WERI-Rb-1 (cell line): ENCODE data around the gene CINP.

Source experiments
- DNase-seq: peaks from one replicate; pipeline ENCODE4 v3.0.0-alpha.2; 2020
- H3K27ac ChIP-seq: fragments of 250-450 bp; sonication (Bioruptor Pico); 2 replicates; pipeline ENCODE4 v1.5.1; 2020; ENCODE audit warnings: mild to moderate bottlenecking, moderate library complexity
- H3K27me3 ChIP-seq: fragments of 250-450 bp; sonication (Bioruptor Pico); 2 replicates; pipeline ENCODE4 v1.5.1; 2021; ENCODE audit warnings: mild to moderate bottlenecking, low read depth, moderate library complexity; ENCODE audit not compliant: insufficient read depth, severe bottlenecking
- H3K36me3 ChIP-seq: fragments of 250-450 bp; sonication (Bioruptor Pico); 2 replicates; pipeline ENCODE4 v1.5.1; 2020; ENCODE audit warnings: mild to moderate bottlenecking, moderate library complexity
- H3K4me3 ChIP-seq: 2 replicates; pipeline ENCODE4 v1.5.1; 2011; ENCODE audit warnings: low read depth, mild to moderate bottlenecking, control low read depth, low read length
- H3K9me3 ChIP-seq: fragments of 250-450 bp; sonication (Bioruptor Pico); 2 replicates; pipeline ENCODE4 v1.5.1; 2021; ENCODE audit warnings: mild to moderate bottlenecking, moderate library complexity; ENCODE audit not compliant: severe bottlenecking
- CTCF ChIP-seq: IDR thresholded peaks from 2 replicates; pipeline ENCODE4 v1.5.1; 2011; ENCODE audit warnings: low read depth, mild to moderate bottlenecking, control low read depth, inconsistent platforms, low read length

CINP gene

DNA sequence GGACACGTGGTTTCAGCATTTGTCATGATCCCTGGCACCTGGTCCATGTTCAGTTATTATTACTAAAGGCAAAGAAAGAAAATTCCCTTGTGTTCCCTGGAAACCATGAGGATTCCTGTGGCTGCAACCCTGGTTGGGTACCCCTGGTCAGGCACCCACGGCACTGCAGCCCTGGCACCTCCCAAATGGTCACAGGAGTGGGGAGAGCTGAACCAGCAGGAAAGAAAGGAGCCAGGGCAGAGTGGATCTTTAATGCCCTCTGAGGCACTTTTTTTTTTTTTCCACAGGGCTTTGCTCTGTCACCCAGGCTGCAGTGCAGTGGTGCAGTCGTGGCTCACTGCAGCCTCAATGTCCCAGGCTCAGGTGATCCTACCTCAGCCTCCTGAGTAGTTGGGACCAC is 17.5 kb downstream of the CINP start:
- H3K27ac ChIP-seq: no peak overlapping the region
- no peak for TF ChIP-seq CTCF
- no peak overlapping the region for H3K4me3 ChIP-seq
- H3K27me3 ChIP-seq: no peaks in the 10 kb centered on the region
- no peak for DNase-seq
- H3K9me3 ChIP-seq: no peaks in the 10 kb centered on the region
- H3K36me3 ChIP-seq: peaks cover 44% of the 10 kb centered on the region

- no peak overlapping the region for H3K27ac ChIP-seq
- peaks cover 44% of the 10 kb centered on the region for H3K36me3 ChIP-seq
- H3K27me3 ChIP-seq: no peaks in the 10 kb centered on the region
- DNase-seq: no peak
- TF ChIP-seq CTCF: no peak
- no peaks in the 10 kb centered on the region for H3K9me3 ChIP-seq
- H3K4me3 ChIP-seq: no peak overlapping the region
Measured at GRCh38 chr14:102344485-102344884, 18.2 kb downstream of the CINP start.

GRCh38 chr14:102344084-102344483 is 18.6 kb downstream of the CINP start:
- no peak overlapping the region for H3K27ac ChIP-seq
- H3K36me3 ChIP-seq: peaks cover 48% of the 10 kb centered on the region
- DNase-seq: no peak
- H3K9me3 ChIP-seq: no peaks in the 10 kb centered on the region
- H3K27me3 ChIP-seq: no peaks in the 10 kb centered on the region
- H3K4me3 ChIP-seq: no peak overlapping the region
- no peak for TF ChIP-seq CTCF

DNA sequence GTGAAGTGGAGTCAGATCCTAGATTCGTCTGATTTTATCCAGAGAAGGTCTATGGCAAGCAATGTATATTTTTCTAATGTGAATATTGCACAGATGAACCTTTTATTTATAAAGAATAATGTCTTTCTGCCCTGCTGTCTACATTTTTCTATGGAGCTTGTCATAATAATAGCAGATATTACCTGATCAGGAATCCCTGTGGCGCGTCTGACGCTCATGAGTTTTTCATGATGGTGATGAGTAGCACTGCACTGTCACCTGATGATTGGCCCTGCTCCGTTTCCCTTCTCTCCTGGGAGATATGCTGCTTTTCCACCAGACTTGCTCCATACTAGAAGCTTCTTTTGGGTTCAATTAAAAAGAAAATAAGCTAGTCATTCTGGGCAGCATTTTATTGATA is 20.5 kb downstream of the CINP start:
- Histone ChIP-seq H3K4me3 (no peak overlapping the region), H3K27ac (no peak overlapping the region), H3K27me3 (no peaks in the 10 kb centered on the region), H3K9me3 (no peaks in the 10 kb centered on the region), H3K36me3 (peaks cover 45% of the 10 kb centered on the region)
- no peak for DNase-seq
- no peak for TF ChIP-seq CTCF

DNA sequence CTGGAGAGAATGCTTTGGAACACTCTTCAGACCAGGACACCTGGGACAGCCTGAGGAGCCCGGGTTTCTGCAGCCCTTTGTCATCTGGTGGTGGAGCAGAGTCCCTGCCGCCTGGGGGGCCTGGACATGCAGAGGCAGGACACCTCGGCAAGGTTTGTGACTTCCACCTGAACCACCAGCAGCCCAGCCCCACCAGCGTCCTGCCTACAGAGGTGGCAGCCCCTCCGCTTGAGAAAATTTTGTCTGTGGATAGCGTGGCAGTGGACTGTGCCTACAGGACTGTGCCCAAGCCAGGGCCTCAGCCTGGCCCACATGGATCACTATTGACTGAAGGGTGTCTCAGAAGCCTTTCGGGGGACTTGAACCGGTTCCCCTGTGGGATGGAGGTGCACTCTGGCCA is 21.1 kb downstream of the CINP start:
- no peak overlapping the region for H3K4me3 ChIP-seq
- no peak for DNase-seq
- no peaks in the 10 kb centered on the region for H3K27me3 ChIP-seq
- no peak for TF ChIP-seq CTCF
- no peak overlapping the region for H3K27ac ChIP-seq
- no peaks in the 10 kb centered on the region for H3K9me3 ChIP-seq
- peaks cover 45% of the 10 kb centered on the region for H3K36me3 ChIP-seq

DNA sequence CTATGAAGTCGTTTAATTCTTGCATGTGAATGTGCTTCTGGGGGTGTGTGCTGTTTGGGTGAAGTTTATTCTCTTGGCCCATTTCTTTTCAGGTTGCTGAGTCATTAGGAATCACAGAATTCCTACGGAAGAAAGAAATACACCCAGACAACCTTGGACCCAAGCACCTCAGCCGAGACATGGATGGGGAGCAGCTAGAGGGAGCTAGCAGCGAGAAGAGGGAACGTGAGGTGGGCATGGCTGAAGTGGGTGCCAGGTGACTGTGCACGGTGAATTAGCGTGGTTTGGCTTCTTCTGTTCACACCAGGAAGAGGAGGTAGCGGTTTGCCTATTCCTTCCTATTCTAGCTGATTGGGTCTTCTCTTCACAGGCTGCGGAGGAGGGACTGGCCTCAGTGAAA is 24.0 kb downstream of the CINP start:
- Histone ChIP-seq H3K9me3 (no peaks in the 10 kb centered on the region), H3K36me3 (peaks cover 55% of the 10 kb centered on the region), H3K4me3 (no peak overlapping the region), H3K27me3 (no peaks in the 10 kb centered on the region), H3K27ac (no peak overlapping the region)
- no peak for TF ChIP-seq CTCF
- no peak for DNase-seq
